RWPE2 (cell line): ENCODE results near the gene AZGP1.

Experiments used
- ATAC-seq: fragments of 200-7000 bp; cut with Tn5 transposase; 3 replicates; pipeline ENCODE4 v1.9.1; 2021; ENCODE audit warnings: low read depth
- DNase-seq: peaks from one replicate; pipeline ENCODE4 v3.0.0-alpha.2; 2020; ENCODE audit warnings: low spot score
- H3K27ac ChIP-seq: fragments of 450-650 bp; 2 replicates; pipeline ENCODE4 v1.5.1; 2017; ENCODE audit warnings: mild to moderate bottlenecking; ENCODE audit not compliant: poor library complexity, severe bottlenecking
- H3K27me3 ChIP-seq: fragments of 250-450 bp; sonication (Bioruptor Pico); 2 replicates; pipeline ENCODE4 v1.5.1; 2021; ENCODE audit warnings: mild to moderate bottlenecking, moderate library complexity; ENCODE audit not compliant: insufficient read depth, poor library complexity, severe bottlenecking
- H3K36me3 ChIP-seq: fragments of 250-450 bp; sonication (Bioruptor Pico); 2 replicates; pipeline ENCODE4 v1.5.1; 2020; ENCODE audit warnings: low read depth, mild to moderate bottlenecking, moderate library complexity
- H3K4me1 ChIP-seq: fragments of 250-450 bp; sonication (Bioruptor Pico); 2 replicates; pipeline ENCODE4 v1.5.1; 2021; ENCODE audit warnings: mild to moderate bottlenecking, moderate library complexity; ENCODE audit not compliant: insufficient read depth, poor library complexity, severe bottlenecking
- H3K4me3 ChIP-seq: fragments of 250-450 bp; sonication (Bioruptor Pico); 2 replicates; pipeline ENCODE4 v1.5.1; 2021; ENCODE audit warnings: mild to moderate bottlenecking, moderate library complexity; ENCODE audit not compliant: severe bottlenecking
- H3K9me3 ChIP-seq: fragments of 250-450 bp; sonication (Bioruptor Pico); 2 replicates; pipeline ENCODE4 v1.5.1; 2021; ENCODE audit warnings: mild to moderate bottlenecking, moderate library complexity; ENCODE audit not compliant: severe bottlenecking
- TF ChIP-seq, protein P1 (sequence below): fragments of 450-650 bp; IDR thresholded peaks from one replicate; pipeline ENCODE4 v1.5.1; 2017; ENCODE audit warnings: mild to moderate bottlenecking, moderate library complexity; ENCODE audit not compliant: poor library complexity, severe bottlenecking

The AZGP1 gene

DNA sequence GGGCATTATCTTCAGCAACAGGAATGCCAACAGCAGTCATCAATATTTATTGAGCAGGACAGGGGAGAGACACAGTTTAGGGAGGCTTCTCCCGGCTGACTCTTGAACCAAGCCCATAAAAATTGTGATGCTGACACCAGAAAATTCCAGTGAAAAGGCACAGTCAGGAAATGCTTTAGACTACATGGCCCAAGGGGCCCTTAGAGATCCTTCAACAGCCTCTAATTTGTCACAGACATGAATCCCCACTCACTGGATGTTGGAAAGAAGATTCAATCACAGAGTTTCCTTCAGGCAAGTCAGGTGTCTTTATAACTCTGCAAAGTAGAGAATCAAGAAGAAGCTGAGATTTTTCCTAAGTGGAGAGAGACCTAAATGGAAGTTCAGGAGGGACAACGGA lies 47.6 kb downstream of the AZGP1 start:
- H3K9me3 ChIP-seq = no peaks in the 10 kb centered on the region
- no peaks in the 10 kb centered on the region for H3K27me3 ChIP-seq
- H3K4me3 ChIP-seq = no peak overlapping the region
- DNase-seq (no peak), ATAC-seq (no peak)
- H3K4me1 ChIP-seq = no peaks in the 10 kb centered on the region
- no peak overlapping the region for H3K27ac ChIP-seq
- TF ChIP-seq, protein P1, sequence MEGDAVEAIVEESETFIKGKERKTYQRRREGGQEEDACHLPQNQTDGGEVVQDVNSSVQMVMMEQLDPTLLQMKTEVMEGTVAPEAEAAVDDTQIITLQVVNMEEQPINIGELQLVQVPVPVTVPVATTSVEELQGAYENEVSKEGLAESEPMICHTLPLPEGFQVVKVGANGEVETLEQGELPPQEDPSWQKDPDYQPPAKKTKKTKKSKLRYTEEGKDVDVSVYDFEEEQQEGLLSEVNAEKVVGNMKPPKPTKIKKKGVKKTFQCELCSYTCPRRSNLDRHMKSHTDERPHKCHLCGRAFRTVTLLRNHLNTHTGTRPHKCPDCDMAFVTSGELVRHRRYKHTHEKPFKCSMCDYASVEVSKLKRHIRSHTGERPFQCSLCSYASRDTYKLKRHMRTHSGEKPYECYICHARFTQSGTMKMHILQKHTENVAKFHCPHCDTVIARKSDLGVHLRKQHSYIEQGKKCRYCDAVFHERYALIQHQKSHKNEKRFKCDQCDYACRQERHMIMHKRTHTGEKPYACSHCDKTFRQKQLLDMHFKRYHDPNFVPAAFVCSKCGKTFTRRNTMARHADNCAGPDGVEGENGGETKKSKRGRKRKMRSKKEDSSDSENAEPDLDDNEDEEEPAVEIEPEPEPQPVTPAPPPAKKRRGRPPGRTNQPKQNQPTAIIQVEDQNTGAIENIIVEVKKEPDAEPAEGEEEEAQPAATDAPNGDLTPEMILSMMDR = no peak
- H3K36me3 ChIP-seq = no peaks in the 10 kb centered on the region

DNA sequence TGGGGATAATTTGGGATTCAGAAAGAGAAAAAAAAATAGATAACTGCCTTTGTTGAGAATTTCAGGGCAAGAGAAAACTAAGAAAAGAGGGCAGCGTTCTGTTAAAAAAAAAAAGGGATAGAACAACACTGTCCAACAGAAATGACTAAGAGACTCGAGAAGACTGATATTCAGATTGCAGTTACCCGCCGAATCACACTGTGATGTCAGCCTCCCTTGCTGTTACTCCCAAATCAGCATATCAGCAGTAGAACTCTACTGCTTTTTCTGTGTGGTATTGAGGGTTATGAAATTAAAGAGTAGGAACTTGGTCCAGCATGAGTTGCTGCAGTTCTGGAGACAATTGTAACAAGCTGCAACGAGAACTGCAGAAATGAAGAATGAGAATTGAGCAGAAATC lies 48.3 kb downstream of the AZGP1 start:
- DNase-seq = no peak
- TF ChIP-seq, protein P1 = no peak
- Histone ChIP-seq H3K9me3 (no peaks in the 10 kb centered on the region), H3K27me3 (no peaks in the 10 kb centered on the region), H3K4me1 (no peaks in the 10 kb centered on the region), H3K36me3 (no peaks in the 10 kb centered on the region), H3K27ac (no peak overlapping the region), H3K4me3 (no peak overlapping the region)
- no peak for ATAC-seq

GRCh38 chr7:99926321-99926720 lies 49.5 kb downstream of the AZGP1 start:
- H3K27ac ChIP-seq = no peak overlapping the region
- no peaks in the 10 kb centered on the region for H3K9me3 ChIP-seq
- TF ChIP-seq, protein P1 = no peak
- H3K36me3 ChIP-seq = no peaks in the 10 kb centered on the region
- no peak overlapping the region for H3K4me3 ChIP-seq
- no peaks in the 10 kb centered on the region for H3K27me3 ChIP-seq
- DNase-seq (no peak), ATAC-seq (no peak)
- no peaks in the 10 kb centered on the region for H3K4me1 ChIP-seq

- Histone ChIP-seq H3K4me1 (peaks cover 6% of the 10 kb centered on the region), H3K36me3 (0 out of 2 replicates have a peak, but pooled peaks cover 6% of the 10 kb centered on the region), H3K4me3 (no peak overlapping the region), H3K27me3 (no peaks in the 10 kb centered on the region), H3K27ac (no peak overlapping the region), H3K9me3 (no peaks in the 10 kb centered on the region)
- ATAC-seq (no peak), DNase-seq (no peak)
- TF ChIP-seq, protein P1 = no peak
Measured at GRCh38 chr7:99923200-99923599, 52.6 kb downstream of the AZGP1 start.

- ATAC-seq (no peak), DNase-seq (no peak)
- H3K36me3 ChIP-seq = peaks cover 30% of the 10 kb centered on the region
- H3K4me1 ChIP-seq = peaks cover 12% of the 10 kb centered on the region
- TF ChIP-seq, protein P1 = no peak
- peak overlapping the region; percentile 51 for H3K27ac ChIP-seq
- no peaks in the 10 kb centered on the region for H3K27me3 ChIP-seq
- H3K9me3 ChIP-seq = no peaks in the 10 kb centered on the region
- peak overlapping the region; percentile 59 for H3K4me3 ChIP-seq
Measured at GRCh38 chr7:99920149-99920548, 55.7 kb downstream of the AZGP1 start.
